CD14-positive monocyte (primary cell): ENCODE measurements around the gene CDH13. TPM values are rescaled to one million over a fixed set of nuclear protein-coding genes. Genes with fewer than 3 reads are reported as not detected.

Source experiments
- DNase-seq, 3 donors: peaks; one replicate each; pipeline ENCODE4 v3.0.0-alpha.2; 2011 to 2022
- H2AFZ ChIP-seq: 2 replicates; pipeline ENCODE4 v1.6.0; 2012; ENCODE audit warnings: mild to moderate bottlenecking, low read depth, low read length, inconsistent platforms; ENCODE audit not compliant: insufficient read depth, poor library complexity, severe bottlenecking
- H3K27ac ChIP-seq, 2 donors: 1 replicate in 1 of 2; 2 replicates in 1 of 2; pipeline ENCODE4 v1.5.1; 2012 to 2013; ENCODE audit warnings: low read length in 2 of 2, control low read depth in 1 of 2, inconsistent platforms in 1 of 2, low read depth in 1 of 2, mild to moderate bottlenecking in 1 of 2
- H3K27me3 ChIP-seq, 2 donors: one replicate each; pipeline versions ENCODE4 v1.6.0 to v1.6.1; 2011 to 2013; ENCODE audit warnings: low read length in 2 of 2; ENCODE audit not compliant: control insufficient read depth in 2 of 2, insufficient read depth in 2 of 2
- H3K36me3 ChIP-seq, 2 donors: replicated peaks in 1 of 2; 1 replicate in 1 of 2; 2 replicates in 1 of 2; pipeline versions ENCODE4 v1.5.1 to v1.6.1; 2012 to 2013; ENCODE audit warnings: low read length in 2 of 2, control low read depth in 1 of 2, inconsistent platforms in 1 of 2, mild to moderate bottlenecking in 1 of 2; ENCODE audit not compliant: insufficient read depth in 2 of 2, control insufficient read depth in 1 of 2
- H3K4me1 ChIP-seq, 2 donors: 1 replicate in 1 of 2; 2 replicates in 1 of 2; pipeline versions ENCODE4 v1.5.1 to v1.6.1; 2012 to 2013; ENCODE audit warnings: low read length in 2 of 2, control low read depth in 1 of 2, inconsistent platforms in 1 of 2, mild to moderate bottlenecking in 1 of 2, moderate library complexity in 1 of 2; ENCODE audit not compliant: insufficient read depth in 2 of 2, control insufficient read depth in 1 of 2
- H3K4me2 ChIP-seq: replicated peaks from 2 replicates; pipeline ENCODE3; 2012; ENCODE audit warnings: low read length, moderate library complexity, mild to moderate bottlenecking; ENCODE audit not compliant: poor library complexity, severe bottlenecking; ENCODE audit errors: extremely low read depth
- H3K4me3 ChIP-seq, 3 experiments: fragments of 200-600 bp in 1 of 3; sonication (generic) in 1 of 3; replicated peaks in 1 of 3; 1 replicate in 2 of 3; 2 replicates in 1 of 3; pipeline ENCODE4 v1.5.1; 2011 to 2013; ENCODE audit warnings: low read length in 3 of 3, mild to moderate bottlenecking in 3 of 3, control low read depth in 2 of 3, low read depth in 2 of 3, inconsistent platforms in 1 of 3, moderate library complexity in 1 of 3
- H3K79me2 ChIP-seq: 2 replicates; pipeline ENCODE4 v1.6.0; 2012; ENCODE audit warnings: mild to moderate bottlenecking, control low read depth, inconsistent platforms, low read length, moderate library complexity; ENCODE audit not compliant: insufficient read depth
- H3K9ac ChIP-seq: 2 replicates; pipeline ENCODE4 v1.6.0; 2017; ENCODE audit warnings: low read length, mild to moderate bottlenecking; ENCODE audit not compliant: insufficient read depth, poor library complexity, severe bottlenecking
- H3K9me3 ChIP-seq, 2 donors: replicated peaks in 1 of 2; 1 replicate in 1 of 2; 2 replicates in 1 of 2; pipeline versions ENCODE4 v1.5.1 to v1.6.1; 2012 to 2013; ENCODE audit warnings: low read length in 2 of 2, control low read depth in 1 of 2; ENCODE audit not compliant: control insufficient read depth in 1 of 2, insufficient read depth in 1 of 2
- H4K20me1 ChIP-seq: 2 replicates; pipeline ENCODE4 v1.6.0; 2012; ENCODE audit warnings: mild to moderate bottlenecking, low read length, control low read depth, moderate library complexity; ENCODE audit not compliant: insufficient read depth
- H3K27ac Mint-ChIP-seq, 7 donors: one replicate each; pipeline ENCODE4 v1.8.0; 2020; ENCODE audit warnings: mild to moderate bottlenecking in 7 of 7, mixed read lengths in 7 of 7, moderate library complexity in 6 of 7, inconsistent platforms in 2 of 7
- H3K27me3 Mint-ChIP-seq, 3 donors: one replicate each; pipeline ENCODE4 v1.8.0; 2021 to 2022; ENCODE audit warnings: low read depth in 3 of 3, mild to moderate bottlenecking in 3 of 3, mixed read lengths in 3 of 3, moderate library complexity in 3 of 3, inconsistent platforms in 1 of 3
- H3K36me3 Mint-ChIP-seq, 2 donors: one replicate each; pipeline ENCODE4 v1.8.0; 2020; ENCODE audit warnings: mixed read lengths in 2 of 2, inconsistent platforms in 1 of 2, mild to moderate bottlenecking in 1 of 2
- H3K4me1 Mint-ChIP-seq: one replicate; pipeline ENCODE4 v1.8.0; 2020; ENCODE audit warnings: mild to moderate bottlenecking, mixed read lengths
- H3K4me3 Mint-ChIP-seq, 2 donors: one replicate each; pipeline ENCODE4 v1.8.0; 2020; ENCODE audit warnings: mild to moderate bottlenecking in 2 of 2, mixed read lengths in 2 of 2, moderate library complexity in 1 of 2
- H3K9me3 Mint-ChIP-seq, 7 donors: one replicate each; pipeline ENCODE4 v1.8.0; 2020 to 2022; ENCODE audit warnings: mixed read lengths in 7 of 7, mild to moderate bottlenecking in 6 of 7, moderate library complexity in 6 of 7, inconsistent platforms in 2 of 7
- CTCF ChIP-seq: fragments of 200-600 bp; IDR thresholded peaks from one replicate; pipeline ENCODE4 v1.8.0; 2022; ENCODE audit warnings: antibody characterized with exemption, mild to moderate bottlenecking
- WGBS: methylation state at CpG from one replicate; pipeline ENCODE4 v1.1.5; 2013; ENCODE audit warnings: missing lambda C conversion rate; ENCODE audit not compliant: insufficient coverage; 5-methylcytosine and 5-hydroxymethylcytosine counted together
- intact Hi-C, 2 donors: fragments of 100-400 bp; cut with micrococcal nuclease; formaldehyde crosslinking; loops; one replicate each; pipeline versions ENCODE4 v1.15.0 to v1.15.1; 2023
- polyA plus RNA-seq, 3 donors: library from polyadenylated mRNA; depleted of rRNA in 1 of 3; unstranded in 2 of 3; stranded (reverse) in 1 of 3; fragments of 300-500 nt in 2 of 3; fragments of >200 nt in 1 of 3; fragmentation: Illumina TruSeq in 2 of 3; gene quantifications; 1 replicate in 2 of 3; 2 replicates in 1 of 3; pipeline ENCODE4 v1.2.3, GENCODE V29; 2012 to 2021

The CDH13 gene
- polyA plus RNA-seq, 3 donors, result 0.13 to 0.19 TPM; not detected in 1

- no peaks in the 10 kb centered on the region for H3K9me3 ChIP-seq
- Mint-ChIP-seq H3K9me3 (peaks cover 0 to 4% (median under 1%) of the 10 kb centered on the region in 7 donors), H3K4me3 (no peak overlapping the region), H3K36me3 (no peaks in the 10 kb centered on the region), H3K27ac (peak overlapping the region in 2 of 7 donors; percentile 25 to 31), H3K27me3 (peaks cover 0 to 7% (median 5%) of the 10 kb centered on the region in 3 donors), H3K4me1 (no peaks in the 10 kb centered on the region)
- H3K27me3 ChIP-seq, result no peaks in the 10 kb centered on the region
- H3K4me3 ChIP-seq, result no peak overlapping the region
- no peak for DNase-seq
- TF ChIP-seq CTCF, result no peak
- H2AFZ ChIP-seq, result no peak overlapping the region
- no peak overlapping the region for H3K9ac ChIP-seq
- no peaks in the 10 kb centered on the region for H4K20me1 ChIP-seq
- H3K79me2 ChIP-seq, result no peaks in the 10 kb centered on the region
- WGBS, result 63% methylated on average over 2 of the region's 5 CpGs
- no peaks in the 10 kb centered on the region for H3K36me3 ChIP-seq
- H3K27ac ChIP-seq, result no peak overlapping the region
- intact Hi-C loops, result no loop called here
- no peaks in the 10 kb centered on the region for H3K4me1 ChIP-seq
- H3K4me2 ChIP-seq, result no peak overlapping the region
Observed at GRCh38 chr16:83206426-83206825, 579.7 kb downstream of the CDH13 start.

DNA sequence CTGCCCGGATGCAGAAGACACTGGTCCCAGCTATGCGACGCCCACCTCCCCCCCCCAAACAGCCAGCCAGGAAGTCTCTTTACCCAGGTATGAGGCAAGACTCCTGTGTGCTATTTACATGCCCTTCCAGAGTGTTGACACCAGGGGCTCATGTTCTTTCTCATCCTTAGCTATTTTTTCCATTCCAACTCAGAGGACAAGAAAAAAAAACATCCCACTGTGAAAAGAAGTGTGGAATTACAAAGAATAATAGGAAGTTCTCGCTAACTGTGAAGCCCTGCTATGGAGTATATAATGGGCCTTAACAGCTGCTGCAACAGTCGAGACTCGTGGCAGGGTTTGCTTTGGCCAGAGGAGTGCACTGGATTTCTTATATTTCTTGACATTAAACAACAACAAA is 584.9 kb downstream of the CDH13 start:
- TF ChIP-seq CTCF, result no peak
- intact Hi-C loops, result loop anchor here in 1 of 2 donors (10.0 kb wide), 1 partner anchor 947 kb away; no protein-coding TSS in a partner anchor
- H3K4me3 ChIP-seq, result no peak overlapping the region
- Mint-ChIP-seq H3K27me3 (peaks cover 7 to 12% (median 10%) of the 10 kb centered on the region in 3 donors), H3K9me3 (peaks cover 0 to 7% (median 3%) of the 10 kb centered on the region in 7 donors), H3K27ac (no peak overlapping the region), H3K36me3 (no peaks in the 10 kb centered on the region), H3K4me3 (no peak overlapping the region), H3K4me1 (no peaks in the 10 kb centered on the region)
- H4K20me1 ChIP-seq, result no peaks in the 10 kb centered on the region
- H2AFZ ChIP-seq, result no peak overlapping the region
- H3K4me2 ChIP-seq, result no peak overlapping the region
- no peak for DNase-seq
- no peaks in the 10 kb centered on the region for H3K9me3 ChIP-seq
- H3K27me3 ChIP-seq, result no peaks in the 10 kb centered on the region
- H3K9ac ChIP-seq, result no peak overlapping the region
- no peaks in the 10 kb centered on the region for H3K36me3 ChIP-seq
- H3K27ac ChIP-seq, result no peak overlapping the region
- H3K79me2 ChIP-seq, result no peaks in the 10 kb centered on the region
- WGBS, result 76% methylated on average over 6 of the region's 6 CpGs
- no peaks in the 10 kb centered on the region for H3K4me1 ChIP-seq
